SK-N-SH (cell line): ENCODE results near the gene HTT. TPM values are rescaled to one million over a fixed set of nuclear protein-coding genes. Genes with fewer than 3 reads are reported as not detected.

Experiments
- CTCF ChIA-PET: fragments of 300-600, 350-600 bp; formaldehyde crosslinking; extraction: SDS; loops from one replicate; lab custom pipeline; 2021; lab: Yijun Ruan, JAX
- POLR2A ChIA-PET: fragments of 350-600 bp; sonication (Branson Sonifier 250); formaldehyde crosslinking; extraction: SDS; loops from one replicate; lab custom pipeline; 2020; ENCODE audit warnings: antibody characterized with exemption, inconsistent platforms; lab: Yijun Ruan, JAX
- DNase-seq: peaks from one replicate; pipeline ENCODE4 v3.0.0; 2012
- H2AFZ ChIP-seq: fragments of 200-600 bp; sonication (generic); 2 replicates; pipeline ENCODE4 v1.8.1; 2016; ENCODE audit warnings: antibody characterized with exemption, mild to moderate bottlenecking, low read depth
- H3F3A ChIP-seq: fragments of 200-600 bp; sonication (generic); replicated peaks from 2 replicates; pipeline ENCODE3; 2016; ENCODE audit warnings: antibody characterized with exemption, mild to moderate bottlenecking; ENCODE audit not compliant: insufficient read depth
- H3K27ac ChIP-seq, 2 experiments: fragments of 200-500 bp in 1 of 2; fragments of 200-600 bp in 1 of 2; sonication (Bioruptor generic) in 1 of 2; sonication (generic), shearing (Covaris generic) in 1 of 2; 2 replicates each; pipeline versions ENCODE4 v1.5.1 to v1.6.1; 2014 to 2016; ENCODE audit warnings: low read depth in 2 of 2, inconsistent platforms in 1 of 2, low read length in 1 of 2, mild to moderate bottlenecking in 1 of 2, mixed read lengths in 1 of 2
- H3K27me3 ChIP-seq: fragments of 200-600 bp; sonication (generic), shearing (Covaris generic); 2 replicates; pipeline ENCODE4 v1.6.1; 2016; ENCODE audit warnings: mixed run types; ENCODE audit not compliant: insufficient read depth
- H3K36me3 ChIP-seq, 2 experiments: fragments of 200-500 bp in 1 of 2; fragments of 200-600 bp in 1 of 2; sonication (Bioruptor generic) in 1 of 2; sonication (generic) in 1 of 2; replicated peaks in 1 of 2; 2 replicates each; pipeline versions ENCODE3 to v1.5.1; 2014 to 2016; ENCODE audit warnings: low read length in 1 of 2, mild to moderate bottlenecking in 1 of 2; ENCODE audit not compliant: insufficient read depth in 2 of 2, control insufficient read depth in 1 of 2
- H3K4me1 ChIP-seq, 2 experiments: fragments of 200-500 bp in 1 of 2; fragments of 200-600 bp in 1 of 2; sonication (Bioruptor generic) in 1 of 2; sonication (generic), shearing (Covaris generic) in 1 of 2; 2 replicates each; pipeline versions ENCODE4 v1.5.1 to v1.6.1; 2014 to 2016; ENCODE audit warnings: low read depth in 1 of 2, low read length in 1 of 2, mixed run types in 1 of 2; ENCODE audit not compliant: insufficient read depth in 2 of 2, control insufficient read depth in 1 of 2
- H3K4me2 ChIP-seq: fragments of 200-600 bp; sonication (generic), shearing (Covaris generic); 2 replicates; pipeline ENCODE4 v1.6.1; 2017; ENCODE audit warnings: mixed run types
- H3K4me3 ChIP-seq, 2 experiments: fragments of 200-500 bp in 1 of 2; fragments of 200-600 bp in 1 of 2; sonication (Bioruptor generic) in 1 of 2; sonication (generic), shearing (Covaris generic) in 1 of 2; 2 replicates each; pipeline versions ENCODE4 v1.5.1 to v1.8.1; 2014 to 2016; ENCODE audit warnings: low read depth in 2 of 2, inconsistent platforms in 1 of 2, low read length in 1 of 2, mild to moderate bottlenecking in 1 of 2, mixed read lengths in 1 of 2, moderate library complexity in 1 of 2
- H3K79me2 ChIP-seq: fragments of 200-600 bp; sonication (generic); 2 replicates; pipeline ENCODE4 v1.8.1; 2017; ENCODE audit warnings: mild to moderate bottlenecking; ENCODE audit not compliant: insufficient read depth
- H3K9ac ChIP-seq: fragments of 200-600 bp; sonication (generic); 2 replicates; pipeline ENCODE4 v1.6.1; 2017; ENCODE audit warnings: mixed run types
- H3K9me2 ChIP-seq: fragments of 200-600 bp; sonication (generic); 2 replicates; pipeline ENCODE4 v1.6.1; 2017; ENCODE audit warnings: mixed run types
- H3K9me3 ChIP-seq: fragments of 200-600 bp; sonication (generic); 2 replicates; pipeline ENCODE4 v1.6.1; 2017; ENCODE audit warnings: mixed run types, mild to moderate bottlenecking, moderate library complexity
- H4K20me1 ChIP-seq: fragments of 200-600 bp; sonication (generic); 2 replicates; pipeline ENCODE4 v1.6.1; 2017; ENCODE audit warnings: mild to moderate bottlenecking, mixed run types; ENCODE audit not compliant: insufficient read depth
- CTCF ChIP-seq: fragments of 200-600 bp; sonication (generic); IDR thresholded peaks from 2 replicates; pipeline ENCODE4 v1.6.1; 2017; ENCODE audit warnings: antibody characterized with exemption, mild to moderate bottlenecking, moderate library complexity
- FOXJ3 ChIP-seq: sonication (generic); formaldehyde crosslinking; IDR thresholded peaks from 2 replicates; pipeline ENCODE4 v1.5.1; 2020; ENCODE audit warnings: mild to moderate bottlenecking, missing genetic modification reagents
- MEF2A ChIP-seq: IDR thresholded peaks from 2 replicates; pipeline ENCODE4 v1.4.0; 2012; ENCODE audit warnings: low read depth, borderline replicate concordance
- MXI1 ChIP-seq: IDR thresholded peaks from 2 replicates; pipeline ENCODE4 v1.6.1; 2012; ENCODE audit warnings: mild to moderate bottlenecking, low read depth, low read length, improper control_type of control experiment
- PBX3 ChIP-seq: IDR thresholded peaks from 2 replicates; pipeline ENCODE4; 2012
- REST ChIP-seq: IDR thresholded peaks from 2 replicates; pipeline ENCODE4 v1.6.1; 2012; ENCODE audit warnings: mild to moderate bottlenecking, low read depth, low read length, moderate library complexity
- RXRA ChIP-seq: IDR thresholded peaks from 2 replicates; pipeline ENCODE4 v1.4.0; 2012; ENCODE audit warnings: low read depth, mild to moderate bottlenecking, borderline replicate concordance
- TAF1 ChIP-seq: IDR thresholded peaks from 2 replicates; pipeline ENCODE4 v1.6.1; 2012; ENCODE audit warnings: low read depth, mild to moderate bottlenecking, low read length, moderate library complexity, borderline replicate concordance
- TCF12 ChIP-seq: IDR thresholded peaks from 2 replicates; pipeline ENCODE4 v1.4.0; 2012
- USF2 ChIP-seq: fragments of 150-350 bp; IDR thresholded peaks from 2 replicates; pipeline ENCODE4 v1.6.1; 2017; ENCODE audit warnings: antibody characterized with exemption, low read length, low read depth, borderline replicate concordance
- YY1 ChIP-seq: IDR thresholded peaks from 2 replicates; pipeline ENCODE4 v1.4.0; 2012; ENCODE audit warnings: low read depth, mild to moderate bottlenecking
- ZBTB33 ChIP-seq: IDR thresholded peaks from 2 replicates; pipeline ENCODE4 v1.4.0; 2012; ENCODE audit warnings: low read depth, borderline replicate concordance
- WGBS: methylation state at CpG from one replicate; pipeline ENCODE4 v1.1.6; 2017; ENCODE audit warnings: low lambda C conversion rate; 5-methylcytosine and 5-hydroxymethylcytosine counted together
- polyA plus RNA-seq, 3 experiments: library from polyadenylated mRNA; depleted of rRNA; stranded (reverse); fragments of >200 nt; gene quantifications; 2 replicates each; pipeline ENCODE4 v1.2.3, GENCODE V29; 2012

The HTT gene
- polyA plus RNA-seq, 1 of the 3 experiments (the other 2 are of a cell fraction), result 11.3 TPM

GRCh38 chr4:3034231-3034630 lies 40.2 kb upstream of the HTT start:
- POLR2A ChIA-PET, result no interaction called here
- no peaks in the 10 kb centered on the region for H3K27me3 ChIP-seq
- CTCF ChIA-PET, result interaction anchor here (2.3 to 3.5 kb wide), 2 partner anchors 13 to 56 kb away, joined by 13 to 15 read pairs; no protein-coding TSS in a partner anchor

More at GRCh38 chr4:3034231-3034630, 40.2 kb upstream of the HTT start:
- H3K9me3 ChIP-seq, result no peaks in the 10 kb centered on the region
- no peaks in the 10 kb centered on the region for H3F3A ChIP-seq
- H3K4me2 ChIP-seq, result no peak overlapping the region
- WGBS, result 85% methylated on average over 6 of the region's 8 CpGs
- no peaks in the 10 kb centered on the region for H4K20me1 ChIP-seq
- H3K27ac ChIP-seq, result no peak overlapping the region
- no peak overlapping the region for H3K4me3 ChIP-seq
- no peak for DNase-seq
- no peaks in the 10 kb centered on the region for H3K79me2 ChIP-seq
- no peak overlapping the region for H3K9ac ChIP-seq
- peaks cover 0 to 11% of the 10 kb centered on the region in 2 experiments; a peak in 1 of 4 replicates for H3K4me1 ChIP-seq
- no peaks in the 10 kb centered on the region for H3K36me3 ChIP-seq
- H2AFZ ChIP-seq, result no peak overlapping the region
- H3K9me2 ChIP-seq, result no peaks in the 10 kb centered on the region
- TF ChIP-seq RXRA (no peak), CTCF (no peak), MEF2A (no peak), USF2 (no peak), MXI1 (no peak), PBX3 (no peak), FOXJ3 (CRISPR knock-in tag) (no peak), TAF1 (no peak), YY1 (no peak), ZBTB33 (no peak), REST (no peak), TCF12 (no peak)
